Occipital lobe (tissue), 2 donors: ENCODE data around the gene RGS6. TPM values are rescaled to one million over a fixed set of nuclear protein-coding genes. Genes with fewer than 3 reads are reported as not detected.

Experiments
- DNase-seq: peaks from one replicate; lab custom pipeline; 2025; lab: John Stamatoyannopoulos, UW
- total RNA-seq: library from RNA; depleted of rRNA; stranded (reverse); fragments of >200 nt; gene quantifications from one replicate; pipeline ENCODE4 v1.2.3, GENCODE V29; 2014

RGS6 gene
- total RNA-seq, 1 donor from 2014 or later = 6.9 TPM

DNA sequence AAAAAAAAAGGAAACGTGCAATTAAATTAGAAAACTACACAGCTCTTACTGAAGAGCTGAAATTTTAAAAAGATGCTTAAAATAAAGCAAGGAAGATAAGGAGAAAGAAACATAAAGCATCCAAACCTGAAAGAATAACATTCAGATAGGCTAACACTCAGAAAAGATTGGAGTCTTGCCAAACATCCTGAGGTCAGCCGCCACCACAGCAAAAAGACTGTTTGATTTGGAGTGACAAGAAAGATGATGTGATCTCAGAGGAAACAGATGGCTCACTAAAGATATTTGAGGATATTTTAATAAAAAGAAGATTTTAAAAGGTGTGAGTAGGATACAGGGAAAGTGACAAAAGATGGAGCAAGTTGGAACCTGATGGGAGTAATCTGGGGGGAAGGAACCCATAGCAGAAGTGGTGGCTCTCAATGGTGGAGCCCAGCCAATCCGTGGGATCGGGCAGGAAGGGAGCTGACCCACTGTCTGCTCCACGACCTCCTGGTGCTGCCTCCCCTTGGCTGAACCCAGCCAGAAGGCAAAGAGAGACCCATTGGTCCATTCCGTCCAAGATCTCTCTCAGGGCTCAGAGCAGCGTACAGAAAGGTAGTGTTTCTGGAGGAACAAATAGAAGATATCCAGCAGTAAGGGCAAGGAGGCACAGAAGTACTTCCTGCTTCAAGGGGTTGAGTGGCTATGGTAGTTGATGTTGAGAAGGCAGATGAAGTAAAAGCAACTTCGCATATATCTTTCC is 469.6 kb downstream of the RGS6 start:
- DNase-seq = no peak

DNA sequence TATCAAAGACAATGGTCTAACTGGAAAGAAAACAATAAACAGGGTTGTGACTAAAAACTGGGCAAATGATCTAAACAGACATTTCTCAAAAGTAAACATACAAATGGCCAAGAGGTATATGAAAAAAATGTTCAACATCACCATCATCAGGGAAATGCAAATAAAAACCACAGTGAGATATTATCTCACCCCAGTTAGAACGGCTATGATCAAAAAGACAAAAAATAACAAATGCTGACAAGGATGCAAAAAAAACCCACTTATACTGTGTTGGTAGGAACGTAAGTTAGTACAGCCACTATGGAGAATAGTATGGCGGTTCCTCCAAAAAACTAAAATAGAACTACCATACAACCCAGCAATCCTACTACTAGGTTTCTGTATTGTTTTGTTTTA is 470.1 kb downstream of the RGS6 start:
- DNase-seq = no peak

DNA sequence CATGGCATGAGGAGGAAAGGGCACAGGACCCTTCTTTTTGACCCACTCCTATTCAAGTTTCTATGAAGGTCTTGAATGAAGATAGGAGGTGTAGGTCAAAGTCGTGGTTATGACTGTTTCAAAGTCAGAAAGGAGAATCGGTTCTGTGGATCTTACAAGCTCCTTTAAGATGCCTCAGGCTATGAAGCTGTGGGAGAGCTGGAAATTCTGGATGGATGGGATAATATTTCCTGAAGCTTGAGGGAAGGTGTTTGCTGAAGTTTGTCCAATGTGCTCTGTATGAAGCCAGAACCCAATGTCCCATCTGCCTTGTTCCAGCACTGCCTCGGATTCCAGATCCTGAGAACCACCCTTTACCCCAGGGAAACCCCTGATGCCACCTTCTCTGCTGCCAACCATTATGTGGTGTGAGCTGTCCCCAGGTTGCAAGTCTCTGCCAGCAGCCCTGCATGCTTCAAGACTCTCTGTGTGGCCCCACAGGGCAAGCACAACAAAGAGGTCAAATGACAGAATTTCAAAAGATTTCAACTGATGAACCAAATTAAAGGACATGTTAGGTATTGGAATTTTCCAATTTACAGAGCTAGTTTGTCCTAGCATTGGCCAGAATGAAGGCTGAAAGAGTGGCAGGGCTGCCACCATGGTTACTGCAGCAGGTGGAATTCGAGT is 472.0 kb downstream of the RGS6 start:
- DNase-seq = no peak

DNA sequence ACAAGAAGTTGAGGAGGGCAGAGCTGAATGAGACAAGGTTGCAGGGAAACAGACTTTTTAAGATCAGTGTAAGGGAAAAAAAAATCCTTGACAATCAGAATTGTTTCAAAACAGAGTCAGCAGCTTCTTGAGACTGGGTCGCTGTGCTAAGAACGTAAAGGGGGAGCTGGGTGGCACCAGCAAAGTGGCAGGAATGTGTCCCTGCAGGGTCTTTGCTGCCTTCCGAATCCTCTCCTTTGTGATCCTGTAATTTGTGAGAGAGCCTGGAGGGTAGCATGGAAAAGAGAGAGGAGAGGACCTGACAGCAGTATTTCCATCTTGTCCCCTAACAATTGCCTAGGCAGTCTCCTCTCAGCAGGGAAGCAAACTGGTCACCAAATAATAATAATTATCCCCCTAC is 472.8 kb downstream of the RGS6 start:
- DNase-seq = no peak

DNA sequence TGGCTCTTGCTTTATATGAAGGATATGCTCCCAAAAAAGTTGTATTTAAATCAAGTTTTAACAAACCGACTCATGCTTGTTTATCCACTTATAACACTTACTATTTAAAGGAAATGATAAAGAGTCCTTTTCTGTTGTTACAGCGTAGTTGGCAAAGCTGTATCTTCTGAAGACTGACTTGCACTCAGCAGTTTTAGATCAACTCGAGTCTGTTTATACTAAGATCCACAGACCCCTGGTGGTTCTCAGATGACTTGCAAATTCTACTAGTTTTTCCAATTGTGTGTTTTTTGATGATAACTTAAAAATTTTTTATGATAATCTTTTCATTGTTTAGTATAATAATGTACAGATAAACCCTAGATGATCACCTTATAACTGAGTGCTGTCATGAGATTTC is 475.8 kb downstream of the RGS6 start:
- DNase-seq = no peak

DNA sequence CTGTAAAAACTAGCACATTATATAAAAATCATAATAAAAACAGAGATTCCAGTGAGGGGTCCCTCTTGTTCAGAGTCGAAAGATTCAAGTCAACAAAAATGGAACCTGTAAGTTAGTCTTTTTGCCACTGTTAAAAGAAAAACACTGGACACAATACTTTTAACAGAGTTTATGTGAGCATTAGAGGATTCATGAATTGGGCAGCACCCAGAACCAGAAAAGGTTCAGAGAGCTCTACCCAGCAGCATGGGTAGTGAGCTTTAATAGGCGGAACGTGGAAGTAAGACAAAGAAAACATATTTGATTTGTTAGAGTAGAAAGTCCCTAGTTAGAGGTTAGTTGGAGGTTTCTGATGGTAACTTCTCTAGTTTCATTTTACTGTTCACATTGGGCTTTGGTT is 476.8 kb downstream of the RGS6 start:
- no peak for DNase-seq

DNA sequence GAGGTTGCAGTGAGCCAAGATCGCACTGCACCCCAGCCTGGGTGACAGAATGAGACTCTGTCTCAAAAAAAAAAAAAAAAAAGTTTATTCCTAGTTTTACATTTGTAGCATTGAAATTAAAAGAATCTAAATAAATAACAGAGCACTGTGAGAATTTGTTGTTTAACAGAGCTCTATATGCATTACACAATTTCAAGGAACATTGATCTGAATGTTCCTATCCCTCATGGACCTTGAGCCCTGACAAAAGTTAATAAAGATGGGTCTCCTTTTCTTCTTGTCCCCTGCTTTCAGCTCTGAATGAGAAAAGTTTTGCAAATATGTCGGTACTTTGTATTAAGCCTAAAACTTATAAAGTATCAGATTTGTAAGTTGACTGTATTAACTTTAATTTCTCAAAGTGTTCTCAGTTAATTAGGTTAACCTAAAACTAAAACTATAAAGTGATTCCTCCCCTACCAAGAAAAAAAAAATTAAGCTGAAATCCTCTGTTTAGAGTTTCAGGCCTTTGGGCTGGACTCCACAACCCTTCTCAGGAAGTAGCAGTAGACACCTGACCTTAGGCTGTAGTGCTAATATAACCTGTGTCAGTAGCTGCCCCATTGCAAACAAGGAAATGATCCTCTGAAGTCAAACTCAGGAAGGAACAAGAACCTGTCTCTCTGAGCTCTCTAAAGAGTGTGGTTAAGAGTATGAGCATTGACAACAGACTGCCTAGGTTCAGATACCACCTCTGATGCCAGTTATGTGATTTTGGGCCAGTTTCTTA is 484.0 kb downstream of the RGS6 start:
- DNase-seq = no peak

DNA sequence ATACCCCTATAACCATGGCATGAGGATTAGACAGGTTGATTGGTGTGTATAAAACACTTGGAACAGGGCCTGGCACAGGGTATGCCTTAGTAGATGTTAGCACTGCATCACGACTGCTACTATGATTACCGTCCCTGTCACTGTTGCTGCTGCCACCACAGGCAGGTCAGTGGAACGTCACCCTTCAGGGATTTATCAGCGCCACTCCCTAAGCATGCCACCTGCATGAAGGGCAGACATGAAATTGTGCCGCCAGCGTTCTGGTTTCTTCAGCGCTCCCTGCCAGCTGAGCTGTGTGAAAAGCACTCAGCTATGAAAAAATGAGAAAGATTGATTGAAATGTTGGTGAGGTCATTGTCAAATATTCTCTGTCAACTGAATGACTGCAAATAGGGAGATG is 484.7 kb downstream of the RGS6 start:
- no peak for DNase-seq

DNA sequence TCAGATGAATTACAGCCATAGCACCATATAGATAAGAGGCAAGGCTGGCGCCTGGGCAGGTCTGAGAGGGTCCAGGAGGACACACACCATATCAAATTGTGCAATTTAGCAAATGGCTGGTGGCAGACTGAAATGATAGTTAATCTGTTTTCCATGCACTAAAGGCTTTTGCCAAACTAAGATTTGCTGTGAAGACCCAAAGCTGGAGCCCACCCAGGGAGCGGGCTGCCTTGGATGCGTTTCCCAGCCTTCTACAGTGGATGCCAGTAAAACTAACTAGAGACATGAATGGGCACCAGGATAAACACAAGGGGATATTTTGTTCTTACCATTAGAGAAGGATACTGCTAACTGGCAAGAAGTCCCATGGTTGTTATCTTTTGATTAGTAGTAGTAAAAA is 486.6 kb downstream of the RGS6 start:
- no peak for DNase-seq

DNA sequence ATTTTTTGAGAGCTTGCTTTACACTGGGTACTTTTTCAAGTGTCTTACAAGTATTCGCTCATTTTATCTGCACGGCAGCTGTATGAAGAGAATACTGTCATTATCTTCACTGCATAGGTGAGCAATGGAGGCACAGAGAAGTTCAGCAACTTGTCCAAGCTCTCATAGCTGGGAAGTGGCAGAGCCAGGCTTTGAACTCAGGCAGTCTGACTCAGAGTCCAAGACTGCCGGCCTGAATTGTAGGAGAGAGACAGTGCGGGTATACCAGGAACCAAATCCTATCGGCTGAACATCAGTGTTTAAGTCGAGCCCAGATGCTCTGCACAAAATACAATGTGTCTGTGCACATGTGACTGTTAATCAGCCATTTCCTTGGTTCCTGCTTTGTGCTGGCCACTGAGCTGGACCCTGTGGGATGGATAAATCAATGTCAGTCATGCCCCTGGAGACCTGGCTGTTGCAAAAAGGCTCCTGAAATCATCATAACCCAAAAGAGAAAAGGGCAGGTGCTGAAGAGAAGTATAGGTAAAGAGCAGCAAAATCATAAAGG is 487.1 kb downstream of the RGS6 start:
- no peak for DNase-seq

DNA sequence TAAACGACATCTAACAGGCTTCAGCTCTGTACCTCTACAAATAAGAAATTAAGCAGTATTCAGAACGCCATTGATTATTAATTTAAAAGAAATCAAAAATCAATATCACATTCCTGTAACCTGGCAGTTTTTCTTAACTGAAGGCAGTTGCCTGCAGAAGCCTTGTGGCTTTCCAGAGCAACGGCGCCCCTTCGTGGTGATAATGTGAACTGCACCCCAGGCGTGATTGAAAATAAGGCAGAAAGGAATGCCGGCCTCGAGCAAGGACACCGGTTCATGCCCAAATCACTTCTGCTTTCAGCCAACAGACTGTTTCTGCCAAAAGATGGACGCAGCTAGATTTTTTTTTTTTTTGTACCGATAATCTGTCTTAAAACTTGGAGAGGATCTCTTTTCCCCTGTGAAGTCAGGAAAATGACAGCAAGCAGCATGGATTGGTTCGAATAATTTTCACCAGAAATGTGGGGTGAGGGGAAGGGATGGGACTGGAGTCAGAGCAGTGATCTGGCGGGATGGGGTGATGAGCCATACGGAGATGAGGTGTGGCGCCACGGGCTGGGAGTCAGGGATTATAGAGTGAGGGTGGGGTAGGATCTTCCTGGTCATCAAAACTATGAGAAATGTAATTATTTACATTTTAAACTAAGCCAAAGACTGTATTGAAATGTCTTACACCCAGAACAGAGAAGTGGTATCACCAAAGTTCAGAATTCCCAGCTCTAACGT is 488.7 kb downstream of the RGS6 start:
- peak; percentile 45 for DNase-seq

DNA sequence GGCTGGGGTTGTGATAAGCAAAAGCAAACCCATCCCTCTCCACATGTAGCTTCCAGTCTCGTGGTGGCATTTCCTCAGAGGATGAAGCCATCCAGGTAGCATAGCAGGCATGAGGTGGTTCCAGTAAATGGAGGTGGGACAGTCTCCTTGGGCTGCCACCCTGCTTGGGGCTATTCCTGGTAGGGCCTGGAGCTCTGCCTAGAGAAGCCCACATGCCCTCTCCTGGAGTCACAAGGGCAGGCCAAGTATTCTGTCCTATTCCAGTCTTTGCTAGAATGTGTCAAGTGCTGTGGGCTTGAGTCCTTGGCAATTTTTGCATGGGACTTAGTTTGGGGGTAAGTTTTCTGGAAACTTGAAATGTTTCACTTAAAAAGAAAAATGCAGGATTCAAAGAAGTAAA is 491.7 kb downstream of the RGS6 start:
- DNase-seq = no peak

DNA sequence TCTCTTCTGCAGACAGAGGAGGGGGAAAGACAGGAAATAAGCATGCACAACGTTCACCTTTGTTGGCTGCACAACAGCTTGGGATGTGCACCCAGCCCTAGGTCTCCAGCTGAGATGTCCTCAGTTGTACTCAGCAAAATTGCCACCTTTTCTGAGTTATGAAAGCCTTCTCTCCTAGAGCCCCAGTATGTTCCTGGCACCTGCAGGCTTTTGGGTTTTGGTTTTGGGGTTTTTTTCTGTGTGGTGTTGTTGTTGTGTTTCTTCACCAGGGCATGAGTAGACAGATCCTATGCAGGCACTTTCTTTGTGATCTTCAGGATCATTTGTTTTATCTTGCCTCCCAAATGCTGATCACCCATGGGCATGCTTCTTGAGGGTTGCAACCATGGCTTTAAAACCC is 498.2 kb downstream of the RGS6 start:
- no peak for DNase-seq

DNA sequence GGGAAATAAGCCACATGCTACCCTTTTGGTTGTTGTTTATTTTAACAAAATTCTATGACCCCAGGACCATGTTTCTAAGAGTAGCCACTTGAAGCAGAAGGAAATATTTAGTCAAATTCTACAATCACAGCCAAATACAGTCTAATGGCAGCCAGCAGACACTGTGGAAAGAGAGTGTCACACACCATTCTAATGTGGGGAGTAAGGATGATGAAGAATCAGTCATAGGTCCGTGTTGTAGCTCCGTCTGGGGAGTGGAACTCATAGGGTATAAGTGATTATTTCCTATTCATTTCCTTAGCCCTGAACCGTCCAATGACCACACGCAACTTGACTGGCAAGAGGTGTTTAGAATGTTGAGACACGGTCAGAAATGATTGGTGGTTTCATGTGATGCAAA is 500.5 kb downstream of the RGS6 start:
- no peak for DNase-seq

DNA sequence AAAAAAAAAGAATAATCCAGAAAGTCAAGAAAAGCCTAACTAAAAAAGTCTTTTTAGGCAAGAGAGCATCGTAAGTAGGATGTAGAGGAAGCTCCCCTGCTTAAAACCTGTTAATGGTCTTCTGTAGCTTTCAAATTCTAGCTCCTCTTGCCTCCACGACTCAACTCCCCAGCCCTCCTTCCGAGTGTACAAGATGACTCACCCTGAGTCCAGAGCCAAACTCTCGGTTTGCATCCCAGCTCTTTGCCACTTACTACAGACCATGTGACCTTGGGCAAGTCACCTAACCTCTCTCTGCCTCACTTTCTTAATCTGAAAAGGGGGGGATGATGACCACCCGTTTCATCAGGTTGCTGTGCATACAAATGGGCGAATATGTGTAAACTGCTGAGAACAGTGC is 501.3 kb downstream of the RGS6 start:
- no peak for DNase-seq

DNA sequence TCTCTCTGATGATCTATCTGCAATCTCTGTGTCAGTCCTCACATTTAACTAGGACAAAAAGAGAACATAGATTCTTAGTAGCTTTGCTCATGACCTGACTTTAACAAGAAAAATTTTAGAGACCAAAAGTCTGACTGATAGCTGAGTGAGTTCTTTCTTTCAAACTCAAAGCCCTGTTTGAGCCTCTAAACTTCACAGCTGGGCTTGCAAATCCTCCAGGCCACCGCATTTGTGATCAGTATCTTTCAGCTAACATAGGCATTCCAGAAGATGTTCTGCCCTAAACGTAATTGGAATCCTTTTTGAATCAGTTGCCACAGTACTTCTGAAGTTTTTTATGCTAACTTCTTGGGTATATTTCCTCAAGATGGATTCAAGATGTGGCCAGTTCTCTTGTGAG is 502.6 kb downstream of the RGS6 start:
- no peak for DNase-seq

DNA sequence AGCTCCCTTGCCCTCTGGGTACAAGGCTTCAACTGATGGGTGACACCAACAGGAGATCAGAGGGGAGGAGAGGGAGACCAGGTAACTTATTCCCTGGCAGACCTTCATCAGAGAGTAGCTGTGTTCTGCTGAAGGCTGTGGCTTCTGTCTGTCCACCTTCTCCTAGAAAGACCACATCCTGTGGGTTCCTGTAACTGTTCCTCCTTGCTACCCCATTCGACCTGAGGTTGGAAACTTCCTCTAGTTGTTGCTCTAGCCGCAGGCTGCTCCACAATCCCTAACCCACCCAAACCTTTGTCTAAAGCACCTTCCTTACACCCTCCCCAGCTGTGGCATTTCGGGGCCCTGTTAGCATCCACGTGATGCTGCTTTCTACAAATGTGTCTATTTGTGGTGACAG is 507.5 kb downstream of the RGS6 start:
- no peak for DNase-seq

DNA sequence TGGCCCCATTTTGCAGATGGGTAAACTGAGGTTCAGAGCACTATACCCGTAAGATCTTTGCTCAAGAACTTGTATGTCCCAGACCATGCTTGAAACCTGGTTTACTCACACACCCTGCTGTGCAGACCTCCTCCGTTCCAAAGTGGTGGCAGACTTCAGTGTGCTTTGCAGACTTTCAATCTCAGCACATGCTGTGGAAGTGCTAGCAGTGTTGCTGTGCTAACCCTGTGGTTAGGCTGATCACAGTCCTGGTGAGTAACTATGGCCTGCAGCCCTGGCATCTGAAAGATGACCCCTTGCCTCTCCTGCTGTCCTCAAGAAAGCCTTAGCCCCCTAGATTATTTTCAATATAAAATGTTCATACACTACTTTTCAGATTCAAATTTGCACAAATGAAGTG is 511.0 kb downstream of the RGS6 start:
- DNase-seq = no peak

DNA sequence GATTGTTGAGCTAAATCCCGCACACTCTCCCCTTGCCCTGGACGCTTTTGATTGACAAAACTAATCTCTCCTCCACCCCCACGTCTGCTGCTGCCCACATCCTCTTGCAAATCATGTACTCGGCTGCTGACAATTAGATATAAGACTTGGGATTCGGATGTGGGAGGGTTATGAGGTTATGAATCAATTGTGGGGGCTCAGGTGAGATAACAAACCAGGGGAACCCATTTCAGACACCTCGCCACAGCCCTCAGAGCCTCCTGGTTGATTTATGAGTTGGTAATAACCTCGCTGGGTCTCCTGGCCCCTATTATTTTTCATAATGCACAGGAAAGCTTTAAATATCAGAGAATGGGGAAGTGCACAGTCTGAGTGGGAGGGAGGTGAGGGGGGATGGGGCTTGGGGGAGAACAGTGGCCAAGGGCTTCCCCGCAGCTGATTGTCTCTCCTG is 511.8 kb downstream of the RGS6 start:
- DNase-seq = no peak

DNA sequence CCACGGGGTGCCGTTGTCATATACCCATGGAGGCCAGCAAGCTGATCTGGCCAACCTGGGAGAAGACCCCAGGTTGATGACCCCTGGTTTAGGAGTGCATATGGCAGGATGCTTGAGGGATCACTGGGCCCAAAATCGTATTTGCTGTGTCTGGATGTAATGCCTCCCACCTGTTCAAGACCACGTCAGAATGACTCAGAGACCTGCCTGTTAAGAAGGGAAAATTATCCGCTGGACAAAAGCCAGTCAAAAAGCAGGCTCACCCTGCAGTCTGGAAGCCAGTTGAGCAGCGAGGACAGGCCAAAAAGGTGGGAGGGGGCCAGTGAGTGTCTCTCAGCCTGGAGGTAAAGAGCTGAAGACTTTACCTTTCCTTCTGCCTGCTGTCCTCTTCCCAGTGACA is 512.5 kb downstream of the RGS6 start:
- no peak for DNase-seq

DNA sequence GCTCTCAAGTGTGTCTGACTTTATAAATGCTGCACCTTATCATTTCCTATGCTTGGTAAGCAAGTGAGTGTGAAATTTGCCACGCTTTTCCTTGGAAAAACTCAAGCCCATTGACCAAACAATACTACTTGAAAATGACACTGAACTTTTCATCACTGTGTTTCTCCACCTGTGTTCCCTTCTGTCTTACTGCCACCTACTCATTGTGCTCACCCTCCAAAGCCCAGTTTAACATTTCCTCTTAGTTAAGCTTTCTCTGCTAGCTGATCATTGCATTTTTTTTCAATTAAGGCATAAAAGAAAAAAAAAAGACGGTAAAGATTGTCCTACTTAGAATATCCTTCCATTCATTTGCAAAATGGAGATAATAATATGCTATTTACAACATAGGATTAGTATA is 516.0 kb downstream of the RGS6 start:
- DNase-seq = no peak
